K562 (cell line): ENCODE measurements around the gene PUS3.

Source experiments
- RAD21 ChIP-seq, 2 experiments: fragments of 250-450 bp in 1 of 2; fragments of 450-650 bp in 1 of 2; sonication (Bioruptor Pico) in 1 of 2; formaldehyde crosslinking in 1 of 2; IDR thresholded peaks in 1 of 2; conservative IDR thresholded peaks in 1 of 2; 2 replicates each; pipeline versions ENCODE4 v1.4.0 to v1.8.0; 2020 to 2022; ENCODE audit warnings: mild to moderate bottlenecking in 2 of 2, moderate library complexity in 1 of 2
- TAF1 ChIP-seq: IDR thresholded peaks from 2 replicates; pipeline ENCODE4 v1.6.1; 2011; ENCODE audit warnings: mild to moderate bottlenecking, low read length, moderate library complexity; ENCODE audit not compliant: insufficient read depth, control insufficient read depth, severe bottlenecking; ENCODE audit errors: extremely low read depth

GRCh38 chr11:125874556-125875124 lies 28.4 kb downstream of the PUS3 start:
- TF ChIP-seq TAF1 (no peak), RAD21 (CRISPR knock-in tag; conservative IDR thresholded peaks at IDR 0.05 in 1 of 2, IDR thresholded peaks at IDR 0.05 in 1 of 2) (peak; percentile 89 to 92)
